GM18873 (cell line): ENCODE results near the gene ELF2.
"Not testable (repeated sequence)": the region's sequence is repeated elsewhere in the genome, so short reads cannot be mapped to it uniquely, and the experiment has no call there.

Source experiments
- ATAC-seq: cut with Tn5 transposase; IDR thresholded peaks from one replicate; pipeline ENCODE4 v1.9.1; 2021; ENCODE audit warnings: mild to moderate bottlenecking, moderate library complexity, moderate number of reproducible peaks; ENCODE audit not compliant: unreplicated experiment, low FRiP score

The ELF2 gene

GRCh38 chr4:139188648-139189416 is 11.8 kb upstream of the ELF2 start:
- no peak for ATAC-seq

DNA sequence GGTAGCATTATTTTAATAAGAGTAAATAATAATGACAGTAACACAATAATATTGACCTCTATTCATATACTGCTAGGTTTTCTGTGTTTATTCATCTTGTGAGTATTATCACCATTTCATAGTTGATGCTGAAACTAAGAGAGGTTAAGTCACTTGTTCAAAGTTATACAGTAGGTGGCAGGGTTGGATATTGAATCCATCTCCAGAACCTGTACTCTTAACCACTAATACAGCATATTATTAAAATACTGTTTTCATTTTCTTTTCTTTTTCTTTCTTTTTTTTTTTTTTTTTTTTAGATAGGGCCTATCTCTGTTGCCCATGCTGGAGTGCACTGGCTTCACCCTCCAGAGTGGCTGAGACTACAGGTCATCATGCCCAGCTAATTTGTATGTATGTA is 7.1 kb upstream of the ELF2 start:
- no peak for ATAC-seq

DNA sequence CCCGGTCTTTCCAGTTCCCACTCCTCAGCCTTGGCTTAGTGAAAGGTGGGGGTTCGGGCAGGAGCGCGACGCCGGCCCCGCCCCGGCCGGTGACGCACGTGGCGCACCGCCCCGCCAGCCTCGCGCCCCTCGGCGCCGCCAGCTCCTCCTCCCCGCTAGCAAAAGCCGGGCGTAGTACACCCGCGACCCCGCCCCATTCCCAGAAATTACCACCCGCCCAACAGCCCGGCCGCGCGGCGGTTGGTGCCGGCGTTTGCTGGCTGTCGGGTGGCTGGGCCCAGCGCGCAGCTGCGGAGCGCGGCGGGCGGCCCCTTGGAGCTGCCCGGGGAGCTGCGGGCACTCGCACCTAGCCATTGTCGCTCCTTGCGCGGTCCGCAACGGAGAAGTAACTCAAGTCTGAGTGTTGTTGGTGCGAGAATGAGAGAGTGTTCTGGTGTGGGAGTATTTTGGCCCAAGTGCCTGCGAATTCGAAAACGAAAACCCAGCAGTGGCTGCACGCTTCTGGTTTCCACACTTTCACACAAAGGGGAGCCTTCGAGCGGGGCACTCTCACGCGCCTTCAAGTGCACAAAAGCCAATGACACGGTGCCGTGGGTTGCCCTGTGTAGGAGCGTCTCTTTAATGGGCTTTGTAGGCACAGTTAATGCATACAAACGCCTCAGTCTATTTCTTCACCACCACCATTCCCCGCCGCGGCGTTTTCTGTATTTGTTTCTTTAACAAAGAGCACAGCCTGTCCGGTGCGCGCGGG is 1.0 kb upstream of the ELF2 start:
- peak; percentile 63 for ATAC-seq

- ATAC-seq: peak; percentile 15
Observed at GRCh38 chr4:139176302-139177048, 543 bp downstream of the ELF2 start.

DNA sequence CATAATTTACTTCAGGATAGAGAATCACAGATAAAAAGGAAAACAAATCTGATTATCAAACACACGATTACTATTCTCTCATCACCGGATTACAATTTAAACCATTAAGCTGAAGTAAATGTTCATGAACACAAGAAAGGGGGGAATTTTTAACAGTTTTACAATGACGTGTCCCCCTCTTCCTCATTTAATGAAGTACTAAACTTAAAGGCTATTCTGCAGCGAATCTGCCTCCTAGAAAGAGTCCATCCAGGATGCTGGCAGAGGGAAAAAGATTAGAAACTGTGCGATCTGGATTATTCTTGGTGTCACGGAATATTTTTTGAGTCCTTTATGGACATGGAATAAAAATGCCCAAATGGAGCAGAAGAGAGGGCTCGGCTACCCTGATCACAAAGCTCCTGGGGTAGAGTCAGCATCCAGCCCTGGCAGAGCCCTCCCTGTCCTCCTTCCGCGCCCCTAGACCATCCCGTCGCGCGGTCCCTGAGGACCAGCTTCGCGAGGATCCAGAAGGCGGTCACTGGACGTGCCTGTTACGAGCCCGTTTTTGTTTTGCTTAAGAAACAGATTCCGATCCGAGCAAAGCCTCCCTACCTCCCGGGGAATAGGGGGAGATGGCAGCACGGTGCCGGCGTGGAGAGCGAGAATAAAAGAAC is 1.2 kb downstream of the ELF2 start:
- ATAC-seq: no peak

DNA sequence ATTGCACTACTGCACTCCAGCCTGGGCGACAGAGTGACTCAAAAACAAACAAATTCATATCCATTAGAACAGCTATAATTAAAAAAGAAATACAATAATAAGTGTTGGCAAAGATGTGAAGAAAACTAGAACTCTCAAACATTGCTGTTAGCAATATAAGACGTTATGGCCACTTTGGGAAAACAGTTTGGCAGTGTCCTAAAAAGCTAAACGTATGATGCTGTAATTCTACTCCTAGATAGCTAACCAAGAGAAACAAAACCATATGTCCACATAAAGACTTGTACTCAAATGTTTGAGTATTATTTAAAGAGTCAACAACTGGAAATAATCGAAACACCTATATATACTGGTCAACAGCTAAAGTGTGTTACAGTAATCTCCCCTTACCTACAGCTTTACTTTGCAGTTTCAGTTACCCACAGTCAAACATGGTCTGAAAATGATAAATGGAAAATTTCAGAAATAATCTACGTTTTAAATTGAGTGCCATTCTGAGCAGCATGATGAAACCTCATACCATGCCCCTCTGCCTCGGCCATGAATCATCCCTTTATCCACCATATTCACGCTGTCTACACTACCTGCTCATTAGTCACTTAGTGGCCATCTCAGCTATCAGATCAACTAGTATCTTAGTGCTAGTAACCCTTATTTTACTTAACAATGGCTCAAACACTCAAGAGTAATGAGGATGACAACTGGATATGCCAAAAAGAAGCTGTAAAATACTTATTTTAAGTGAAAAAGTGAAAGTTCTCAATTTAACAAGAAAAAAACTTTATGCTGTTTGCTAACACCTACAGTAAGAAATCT is 4.9 kb downstream of the ELF2 start:
- no peak for ATAC-seq

DNA sequence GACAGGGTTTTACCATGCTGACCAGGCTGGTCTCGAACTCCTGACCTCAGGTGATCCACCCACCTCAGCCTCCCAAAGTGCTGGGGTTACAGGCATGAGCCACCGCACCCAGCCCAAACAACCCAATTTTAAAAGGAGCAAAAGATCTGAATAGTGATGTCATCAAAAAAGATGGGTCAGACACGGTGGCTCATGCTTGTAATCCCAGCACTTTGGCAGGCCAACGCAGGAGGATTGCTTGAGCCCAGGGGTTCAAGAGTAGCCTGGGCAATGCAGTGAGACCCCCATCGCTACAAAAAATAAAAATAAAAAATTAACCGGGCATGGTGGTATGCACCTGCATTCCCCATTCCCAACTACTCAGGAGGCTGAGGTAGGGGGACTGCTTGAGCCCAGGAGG is 6.1 kb downstream of the ELF2 start:
- ATAC-seq: no peak

DNA sequence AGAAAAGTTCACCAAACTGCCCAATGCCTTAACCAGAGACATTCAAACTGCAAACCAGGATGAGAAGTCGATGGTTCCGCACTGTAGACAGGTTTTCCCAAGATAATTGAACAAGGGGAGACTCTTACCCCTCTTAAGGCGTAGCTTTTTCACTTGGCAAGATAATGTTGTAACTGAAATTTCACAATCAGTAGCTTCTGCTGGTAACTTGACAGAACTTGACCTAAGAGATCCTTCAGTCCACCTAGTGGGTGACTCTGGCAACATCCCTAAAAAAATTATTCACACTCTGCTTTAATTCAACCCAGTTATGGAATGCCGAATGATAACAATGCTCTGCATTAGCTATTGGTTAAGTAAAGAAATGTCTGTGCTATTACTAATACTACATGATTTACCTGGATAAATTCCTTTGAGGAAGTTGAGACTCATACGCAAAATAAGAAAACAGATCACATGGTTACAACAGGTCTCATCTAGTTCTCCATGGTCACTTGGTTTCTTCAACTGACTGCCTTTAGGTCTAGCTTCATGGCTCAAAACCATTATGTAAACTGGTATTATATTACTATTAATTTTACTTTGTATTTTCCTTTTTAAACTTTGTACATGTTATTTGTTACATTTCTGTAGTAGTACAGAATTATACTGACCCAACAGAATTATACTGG is 9.1 kb downstream of the ELF2 start:
- no peak for ATAC-seq

DNA sequence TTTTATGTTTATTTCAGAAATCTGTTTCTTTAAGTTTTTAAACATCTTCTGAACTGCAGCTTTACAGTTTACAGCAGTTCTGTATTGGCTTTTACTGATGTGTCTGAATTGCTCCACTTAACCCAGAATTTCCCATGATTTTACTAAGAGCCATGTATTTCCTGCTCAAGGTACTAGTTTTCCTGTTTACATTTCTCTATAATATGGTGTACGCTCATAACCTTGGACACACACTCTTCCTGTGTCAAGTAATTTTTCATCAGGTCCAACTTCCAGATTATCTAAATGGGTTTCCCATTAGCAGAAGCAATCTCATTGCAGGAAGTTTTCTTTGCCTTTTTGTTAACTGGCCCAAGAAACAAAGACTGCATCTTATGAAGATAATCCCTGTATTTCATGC is 12.3 kb downstream of the ELF2 start:
- no peak for ATAC-seq

DNA sequence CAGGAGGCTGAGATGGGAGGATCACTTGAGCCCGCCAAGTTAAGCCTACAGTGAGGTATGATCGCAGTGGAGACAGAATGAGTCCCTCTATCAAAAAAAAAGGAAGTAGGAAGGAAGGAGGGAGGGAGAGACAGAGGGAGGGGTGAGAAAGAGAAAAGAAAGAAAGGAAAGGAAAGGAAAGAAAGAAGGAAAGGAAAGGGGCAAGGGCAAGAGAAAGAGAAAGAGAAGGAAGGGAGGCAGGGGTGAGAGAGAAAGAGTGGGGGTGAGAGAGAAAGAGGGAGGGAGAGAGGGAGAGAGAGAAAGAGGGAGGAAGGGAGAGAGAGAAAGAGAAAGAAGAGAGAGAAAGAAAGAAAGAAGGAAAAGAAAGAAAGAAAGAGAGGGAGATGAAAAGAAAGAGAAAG is 13.2 kb downstream of the ELF2 start:
- ATAC-seq: no peak

DNA sequence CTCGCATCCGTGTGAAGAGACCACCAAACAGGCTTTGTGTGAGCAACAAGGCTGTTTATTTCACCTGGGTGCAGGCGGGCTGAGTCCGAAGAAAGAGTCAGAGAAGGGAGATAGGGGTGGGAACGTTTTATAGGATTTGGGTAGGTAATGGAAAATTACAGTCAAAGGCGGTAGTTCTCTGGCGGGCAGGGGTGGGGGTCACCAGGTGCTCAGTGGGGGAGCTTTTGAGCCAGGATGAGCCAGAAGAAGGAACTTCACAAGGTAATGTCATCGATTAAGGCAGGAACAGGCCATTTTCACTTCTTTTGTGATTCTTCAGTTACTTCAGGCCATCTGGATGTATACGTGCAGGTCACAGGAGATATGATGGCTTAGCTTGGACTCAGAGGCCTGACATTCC is 19.0 kb downstream of the ELF2 start:
- not testable (repeated sequence) for ATAC-seq

- no peak for ATAC-seq
Observed at GRCh38 chr4:139154952-139155557, 22.0 kb downstream of the ELF2 start.

DNA sequence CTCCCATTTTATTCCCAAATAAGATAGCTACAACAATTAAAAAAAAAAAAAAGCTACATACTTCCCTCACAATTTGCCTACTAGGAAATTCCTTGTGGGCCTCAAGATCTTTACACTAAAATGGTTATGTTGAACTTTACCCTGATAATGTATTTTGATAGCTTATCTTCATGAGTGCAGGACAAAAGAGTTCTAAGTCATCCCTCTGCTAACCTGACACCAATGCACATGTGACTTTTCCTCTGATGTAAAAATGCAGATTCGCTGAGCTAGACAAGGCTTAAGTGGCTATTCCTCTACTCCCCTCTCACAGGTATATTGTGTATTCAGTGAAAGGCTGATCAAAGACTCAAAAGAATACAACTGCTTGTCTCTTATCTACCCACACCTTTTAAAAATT is 22.5 kb downstream of the ELF2 start:
- ATAC-seq: no peak

DNA sequence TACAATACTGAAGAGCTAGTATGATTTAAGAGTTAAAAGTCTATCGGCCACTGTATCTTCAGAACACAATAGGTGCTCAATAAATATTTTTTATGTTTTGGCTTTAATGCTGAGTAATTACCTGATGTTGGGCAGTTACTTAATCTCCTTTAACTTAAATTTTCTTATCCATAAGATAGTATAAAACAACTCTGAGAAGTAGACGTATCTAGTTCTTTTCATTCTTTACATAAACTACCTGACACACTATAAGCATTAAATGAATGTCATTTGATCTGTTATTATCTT is 22.9 kb downstream of the ELF2 start:
- ATAC-seq: no peak

DNA sequence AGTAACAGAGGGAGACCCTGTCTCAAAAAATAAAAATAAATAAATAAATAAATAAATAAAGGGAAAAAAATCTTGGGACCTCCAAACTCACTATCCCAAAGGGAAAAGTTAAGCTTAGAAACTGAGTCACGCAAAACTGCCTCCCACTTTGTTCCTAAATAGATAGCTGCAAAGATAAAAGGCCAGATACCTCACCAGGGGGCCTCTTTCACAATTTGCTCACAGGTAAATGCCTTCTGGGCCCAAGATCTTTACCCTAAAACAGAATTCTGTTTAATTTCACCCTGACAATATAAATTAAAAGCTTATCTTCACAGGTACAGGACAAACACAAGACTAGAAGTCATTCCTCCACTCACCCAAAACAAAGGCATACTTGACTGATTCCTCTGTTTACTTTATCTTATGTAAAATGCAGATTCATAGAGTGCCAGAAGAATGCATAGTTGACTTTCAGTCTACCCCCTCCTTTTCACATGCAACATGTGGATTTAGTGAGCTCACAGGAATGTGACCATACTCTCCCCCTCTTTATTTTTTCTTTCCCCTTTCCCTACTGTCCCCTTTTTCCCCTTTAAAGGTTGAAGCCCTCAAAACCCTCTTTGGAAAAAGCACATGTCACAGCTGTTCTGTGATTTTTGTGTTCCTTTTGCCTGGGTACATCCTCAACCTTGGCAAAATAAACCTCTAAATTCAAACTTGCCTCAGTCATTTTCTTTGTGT is 23.4 kb downstream of the ELF2 start:
- no peak for ATAC-seq

DNA sequence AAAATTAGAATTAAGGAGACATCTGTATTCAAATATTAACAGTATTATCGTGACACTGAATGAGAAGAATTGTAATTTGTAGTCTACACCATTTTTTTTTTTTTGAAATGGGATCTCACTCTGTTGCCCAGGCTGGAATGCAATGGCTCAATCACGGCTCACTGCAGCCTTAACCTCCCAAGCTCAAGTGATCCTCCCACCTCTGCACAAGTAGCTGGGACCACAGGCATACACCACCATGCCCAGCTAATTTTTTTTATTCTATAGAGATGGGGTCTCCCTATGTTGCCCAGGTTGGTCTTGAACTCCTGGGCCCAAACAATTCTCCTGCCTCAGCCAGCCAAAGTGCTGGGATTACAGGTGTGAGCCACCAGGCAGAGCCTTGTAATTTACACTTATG is 24.8 kb downstream of the ELF2 start:
- ATAC-seq: no peak

DNA sequence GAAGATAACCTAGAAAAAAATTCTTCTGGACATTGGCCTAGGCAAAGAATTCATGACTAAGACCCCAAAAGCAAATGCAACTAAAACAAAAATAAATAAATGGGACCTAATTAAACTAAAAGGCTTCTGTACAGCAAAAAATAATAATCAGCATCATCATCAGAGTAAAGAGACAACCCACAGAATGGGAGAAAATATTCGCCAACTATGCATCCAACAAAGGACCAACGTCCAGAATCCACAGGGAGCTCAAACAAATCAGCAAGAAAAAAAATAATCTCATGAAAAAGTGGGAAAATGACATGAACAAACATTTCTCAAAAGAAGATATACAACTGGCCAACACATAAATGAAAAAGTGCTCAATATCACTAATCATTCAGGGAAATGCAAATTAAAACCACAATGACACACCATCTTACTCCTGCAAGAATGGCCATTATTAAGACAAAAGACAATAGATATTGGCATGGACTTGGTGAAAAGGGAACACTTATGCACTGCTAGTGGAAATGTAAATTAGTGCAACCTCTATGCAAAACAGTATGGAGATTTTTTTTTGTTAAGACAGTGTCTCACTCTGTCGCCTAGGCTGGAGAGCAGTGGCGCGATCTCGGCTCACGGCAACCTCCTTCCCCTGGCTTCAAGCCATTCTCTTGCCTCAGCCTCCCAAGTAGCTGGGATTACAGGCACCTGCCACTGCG is 29.9 kb downstream of the ELF2 start:
- no peak for ATAC-seq

DNA sequence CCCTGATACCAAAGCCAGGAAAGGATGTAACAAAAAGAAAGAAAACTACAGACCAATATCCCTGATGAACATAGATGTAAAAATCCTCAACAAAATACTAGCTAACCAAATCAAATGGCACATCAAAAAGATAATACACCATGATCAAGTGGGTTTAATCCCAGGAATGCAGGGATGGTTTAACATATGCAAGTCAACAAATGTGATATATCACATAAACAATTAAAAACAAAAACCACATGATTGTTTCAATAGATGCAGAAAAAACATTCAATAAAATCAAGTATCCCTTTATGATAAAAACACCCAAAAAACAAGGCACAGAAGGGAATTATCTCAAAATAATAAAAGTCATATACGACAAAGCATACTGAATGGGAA is 31.5 kb downstream of the ELF2 start:
- no peak for ATAC-seq
